ENCODE measurements around the gene MSH4. TPM values are rescaled to one million over a fixed set of nuclear protein-coding genes. Genes with fewer than 3 reads are reported as not detected.

Gene MSH4
- total RNA-seq, 1 donor from 2014 or later, result 0.44 TPM

DNA sequence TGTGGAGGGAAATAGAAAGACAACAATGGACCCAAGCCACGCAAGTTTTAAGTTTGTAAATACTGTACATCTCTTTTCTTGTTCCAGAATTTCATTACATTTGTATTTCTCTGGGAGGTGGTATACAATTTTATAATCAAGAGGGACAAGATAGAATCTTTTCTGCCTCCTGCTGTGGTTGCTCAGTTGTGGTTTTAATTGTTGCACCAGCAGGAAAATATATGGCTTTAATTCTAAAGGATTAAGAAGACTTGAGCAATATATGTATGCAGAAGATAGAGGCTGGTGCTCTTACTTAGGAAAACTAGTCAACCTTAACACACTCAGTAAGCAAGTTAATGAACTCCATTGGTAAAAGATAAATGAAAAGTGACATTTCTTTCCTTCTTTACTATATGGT is 155.3 kb downstream of the MSH4 start:
- H3K27me3 Mint-ChIP-seq (ENCODE audit: unreplicated experiment), result no peaks in the 10 kb centered on the region
- no peaks in the 10 kb centered on the region for H3K36me3 Mint-ChIP-seq (ENCODE audit: low read depth, unreplicated experiment)
- H3K4me1 Mint-ChIP-seq (ENCODE audit: unreplicated experiment), result peaks cover 5% of the 10 kb centered on the region
- TF ChIP-seq, protein P1, sequence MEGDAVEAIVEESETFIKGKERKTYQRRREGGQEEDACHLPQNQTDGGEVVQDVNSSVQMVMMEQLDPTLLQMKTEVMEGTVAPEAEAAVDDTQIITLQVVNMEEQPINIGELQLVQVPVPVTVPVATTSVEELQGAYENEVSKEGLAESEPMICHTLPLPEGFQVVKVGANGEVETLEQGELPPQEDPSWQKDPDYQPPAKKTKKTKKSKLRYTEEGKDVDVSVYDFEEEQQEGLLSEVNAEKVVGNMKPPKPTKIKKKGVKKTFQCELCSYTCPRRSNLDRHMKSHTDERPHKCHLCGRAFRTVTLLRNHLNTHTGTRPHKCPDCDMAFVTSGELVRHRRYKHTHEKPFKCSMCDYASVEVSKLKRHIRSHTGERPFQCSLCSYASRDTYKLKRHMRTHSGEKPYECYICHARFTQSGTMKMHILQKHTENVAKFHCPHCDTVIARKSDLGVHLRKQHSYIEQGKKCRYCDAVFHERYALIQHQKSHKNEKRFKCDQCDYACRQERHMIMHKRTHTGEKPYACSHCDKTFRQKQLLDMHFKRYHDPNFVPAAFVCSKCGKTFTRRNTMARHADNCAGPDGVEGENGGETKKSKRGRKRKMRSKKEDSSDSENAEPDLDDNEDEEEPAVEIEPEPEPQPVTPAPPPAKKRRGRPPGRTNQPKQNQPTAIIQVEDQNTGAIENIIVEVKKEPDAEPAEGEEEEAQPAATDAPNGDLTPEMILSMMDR (IDR thresholded peaks at IDR 0.05; ENCODE audit: unreplicated experiment), result no peak
- no peaks in the 10 kb centered on the region for H3K9me3 Mint-ChIP-seq (ENCODE audit: unreplicated experiment)
- H3K4me3 Mint-ChIP-seq (ENCODE audit: unreplicated experiment), result no peak overlapping the region
- H3K27ac Mint-ChIP-seq (ENCODE audit: unreplicated experiment), result no peak overlapping the region
- no peak for DNase-seq (ENCODE audit: low spot score)

DNA sequence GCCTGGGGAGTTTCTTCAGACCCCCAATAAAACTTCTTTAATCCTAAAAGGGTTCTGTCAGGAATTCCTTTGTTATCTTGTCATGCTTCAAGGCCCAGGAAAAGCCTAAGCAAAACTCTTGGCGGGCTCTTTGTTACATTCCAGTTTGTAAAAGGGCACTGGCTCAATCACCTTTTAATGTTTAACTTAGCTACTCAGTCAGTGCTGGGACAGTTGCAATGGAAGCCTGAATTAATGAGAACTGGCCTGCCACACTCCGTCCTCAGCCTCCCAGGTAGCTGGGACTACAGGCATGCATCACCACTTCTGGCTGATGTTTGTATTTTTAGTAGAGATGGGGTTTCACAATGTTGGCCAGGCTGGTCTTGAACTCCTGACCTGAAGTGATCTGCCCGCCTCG is 156.8 kb downstream of the MSH4 start:
- no peaks in the 10 kb centered on the region for H3K36me3 Mint-ChIP-seq (ENCODE audit: low read depth, unreplicated experiment)
- H3K9me3 Mint-ChIP-seq (ENCODE audit: unreplicated experiment), result no peaks in the 10 kb centered on the region
- TF ChIP-seq, protein P1 (IDR thresholded peaks at IDR 0.05; ENCODE audit: unreplicated experiment), result no peak
- no peak for DNase-seq (ENCODE audit: low spot score)
- no peaks in the 10 kb centered on the region for H3K27me3 Mint-ChIP-seq (ENCODE audit: unreplicated experiment)
- no peak overlapping the region for H3K4me3 Mint-ChIP-seq (ENCODE audit: unreplicated experiment)
- H3K27ac Mint-ChIP-seq (ENCODE audit: unreplicated experiment), result no peak overlapping the region
- peaks cover 6% of the 10 kb centered on the region for H3K4me1 Mint-ChIP-seq (ENCODE audit: unreplicated experiment)

DNA sequence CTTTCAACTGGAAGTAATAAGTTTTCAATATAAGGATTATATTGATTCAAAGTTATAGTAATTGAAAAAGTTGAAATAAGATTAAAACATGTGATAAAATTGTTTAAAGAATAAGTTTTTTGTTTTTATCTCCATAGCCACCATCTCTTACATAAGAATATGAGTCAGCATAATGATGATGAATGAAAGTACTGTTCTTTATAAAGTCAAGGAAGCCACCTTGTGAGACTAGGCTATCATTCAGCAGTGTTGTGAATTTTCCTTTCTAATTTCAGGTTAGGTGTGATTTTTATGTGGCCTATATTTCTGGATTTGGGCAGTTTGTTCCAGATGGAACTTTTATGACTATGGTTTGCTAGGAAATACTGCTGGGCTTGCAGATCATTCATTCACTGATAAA is 157.9 kb downstream of the MSH4 start:
- Mint-ChIP-seq H3K36me3 (ENCODE audit: low read depth, unreplicated experiment) (no peaks in the 10 kb centered on the region), H3K27ac (ENCODE audit: unreplicated experiment) (no peak overlapping the region), H3K4me1 (ENCODE audit: unreplicated experiment) (peaks cover 9% of the 10 kb centered on the region), H3K9me3 (ENCODE audit: unreplicated experiment) (no peaks in the 10 kb centered on the region), H3K4me3 (ENCODE audit: unreplicated experiment) (no peak overlapping the region), H3K27me3 (ENCODE audit: unreplicated experiment) (peaks cover 3% of the 10 kb centered on the region)
- DNase-seq (ENCODE audit: low spot score), result no peak
- TF ChIP-seq, protein P1 (IDR thresholded peaks at IDR 0.05; ENCODE audit: unreplicated experiment), result no peak

Other genes with a start within 250 kb of the MSH4 start
- 3.4 TPM for gene SLC44A5, start 185.8 kb upstream of the MSH4 start, total RNA-seq (ENCODE audit: unreplicated experiment)
- gene ACADM, start 72.2 kb upstream of the MSH4 start, total RNA-seq (ENCODE audit: unreplicated experiment), result 53.5 TPM
- gene RABGGTB, start 10.6 kb upstream of the MSH4 start, total RNA-seq (ENCODE audit: unreplicated experiment), result 49.2 TPM
- gene ASB17, start 135.5 kb downstream of the MSH4 start, total RNA-seq (ENCODE audit: unreplicated experiment), result not detected